Measurements from ENCODE around the gene SCGB1C2.

DNA sequence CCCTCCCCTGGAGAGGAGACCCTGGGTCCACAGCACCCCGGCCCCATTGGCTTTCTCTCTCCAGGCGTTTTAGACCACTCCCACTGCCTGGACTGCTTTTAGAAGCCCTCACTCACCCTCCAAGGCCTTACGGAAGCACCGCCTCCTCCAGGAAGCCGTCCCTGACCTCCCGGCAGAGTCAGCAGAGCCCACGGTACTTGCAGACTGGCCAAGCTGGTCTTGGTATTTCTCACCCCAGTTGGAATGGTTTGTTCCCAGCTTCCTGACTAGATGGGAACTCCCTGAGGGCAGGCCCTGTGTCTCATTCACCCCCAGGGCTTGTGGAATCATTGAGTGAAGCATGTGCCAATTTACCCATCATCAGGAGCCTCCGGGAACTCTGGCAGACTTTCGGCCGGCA is 9.2 kb downstream of the SCGB1C2 start:
- TF ChIP-seq POLR2A (IDR thresholded peaks at IDR 0.05) (no peak), CTCF (IDR thresholded peaks at IDR 0.05) (no peak)
